PC-9 (cell line): ENCODE data around the gene TOM1L1. TPM values are rescaled to one million over a fixed set of nuclear protein-coding genes. Genes with fewer than 3 reads are reported as not detected.

Experiments used
- BruUV-seq: library from RNA; stranded (reverse); fragments of 400-500 nt; replicated peaks from 2 replicates; lab custom pipeline; 2021; lab: Mats Ljungman, UMichigan
- CTCF ChIA-PET: fragments of 300-600 bp; sonication (Branson Sonifier 250); formaldehyde crosslinking; loops from one replicate; lab custom pipeline; 2022; ENCODE audit warnings: antibody characterized with exemption; lab: Charles Lee
- POLR2A ChIA-PET: fragments of 300-600 bp; sonication (Branson Sonifier 250); formaldehyde crosslinking; loops from one replicate; lab custom pipeline; 2022; ENCODE audit warnings: antibody characterized with exemption; ENCODE audit not compliant: unreplicated experiment; lab: Charles Lee
- DNase-seq, 2 experiments: peaks; one replicate each; pipeline versions ENCODE4 v3.0.0 to v3.0.0-alpha.2; 2015 to 2022; ENCODE audit warnings: mixed read lengths in 1 of 2
- H2AFZ ChIP-seq: fragments of 200-600 bp; sonication (generic); 2 replicates; pipeline ENCODE4 v1.8.1; 2017; ENCODE audit warnings: antibody characterized with exemption
- H3F3A ChIP-seq: fragments of 200-600 bp; sonication (generic); 2 replicates; pipeline ENCODE4 v1.8.1; 2017; ENCODE audit warnings: antibody characterized with exemption, mild to moderate bottlenecking, low read depth; ENCODE audit not compliant: insufficient read depth
- H3K27ac ChIP-seq: fragments of 200-600 bp; sonication (generic); 2 replicates; pipeline ENCODE4 v1.6.1; 2016; ENCODE audit warnings: mixed run types
- H3K27me3 ChIP-seq: fragments of 200-600 bp; sonication (generic); 2 replicates; pipeline ENCODE4 v1.6.1; 2016; ENCODE audit warnings: low read depth, mixed run types; ENCODE audit not compliant: insufficient read depth
- H3K36me3 ChIP-seq: fragments of 200-600 bp; sonication (generic); 2 replicates; pipeline ENCODE4 v1.6.1; 2016; ENCODE audit warnings: low read depth, mixed run types
- H3K4me1 ChIP-seq: fragments of 200-600 bp; sonication (generic); replicated peaks from 2 replicates; pipeline ENCODE4 v1.6.1; 2016; ENCODE audit warnings: mixed run types; ENCODE audit not compliant: insufficient read depth
- H3K4me2 ChIP-seq: fragments of 200-600 bp; sonication (generic); 2 replicates; pipeline ENCODE4 v1.6.1; 2017; ENCODE audit warnings: mixed run types
- H3K4me3 ChIP-seq: fragments of 200-600 bp; sonication (generic); 2 replicates; pipeline ENCODE4 v1.6.1; 2016; ENCODE audit warnings: mixed run types
- H3K79me2 ChIP-seq: fragments of 200-600 bp; sonication (generic); 2 replicates; pipeline ENCODE4 v1.6.1; 2017; ENCODE audit warnings: low read depth, mixed run types
- H3K9me2 ChIP-seq: fragments of 200-600 bp; sonication (generic); 2 replicates; pipeline ENCODE4 v1.8.1; 2017; ENCODE audit warnings: mild to moderate bottlenecking; ENCODE audit not compliant: insufficient read depth
- H3K9me3 ChIP-seq: fragments of 200-600 bp; sonication (generic); 2 replicates; pipeline ENCODE4 v1.8.1; 2016; ENCODE audit warnings: low read depth; ENCODE audit not compliant: insufficient read depth
- H4K20me1 ChIP-seq: fragments of 200-600 bp; sonication (generic); 2 replicates; pipeline ENCODE4 v1.8.1; 2017; ENCODE audit not compliant: insufficient read depth
- EZH2 ChIP-seq: fragments of 200-600 bp; sonication (generic); IDR thresholded peaks from 2 replicates; pipeline ENCODE4 v1.8.0; 2017; ENCODE audit warnings: antibody characterized with exemption, low read depth
- intact Hi-C: fragments of 100-400 bp; cut with micrococcal nuclease; formaldehyde crosslinking; loops from one replicate; pipeline ENCODE4 v1.10.0; 2022; ENCODE audit not compliant: unreplicated experiment
- total RNA-seq: library from RNA; stranded (reverse); gene quantifications from 2 replicates; pipeline ENCODE4 v1.2.3, GENCODE V29; 2021
- TF ChIP-seq, protein P1 (sequence below): fragments of 200-600 bp; sonication (generic); conservative IDR thresholded peaks from 2 replicates; pipeline ENCODE4 v1.6.1; 2017; ENCODE audit warnings: mixed run types, antibody characterized with exemption, mild to moderate bottlenecking, moderate library complexity

TOM1L1 gene
- total RNA-seq, 1 experiment from 2014 or later: 46.8 TPM

DNA sequence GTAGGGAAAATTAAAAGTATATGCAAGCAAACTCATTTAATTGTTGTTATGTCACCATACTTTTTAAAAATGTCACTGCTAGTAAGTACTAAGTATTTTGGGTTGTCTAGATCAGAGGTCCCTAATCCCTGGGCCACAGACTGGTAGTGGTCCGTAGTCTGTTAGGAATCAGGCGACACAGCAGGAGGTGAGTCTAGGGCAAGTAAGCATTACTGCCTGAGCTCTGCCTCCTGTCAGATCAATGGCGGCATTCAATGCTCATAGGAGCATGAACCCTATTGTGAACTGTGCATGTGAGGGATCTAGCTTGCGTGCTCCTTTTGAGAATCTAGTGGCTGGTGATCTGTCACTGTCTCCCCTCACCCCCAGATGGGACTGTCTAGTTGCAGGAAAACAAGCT, 89.5 kb downstream of the TOM1L1 start:
- no peaks in the 10 kb centered on the region for H3K9me3 ChIP-seq
- H4K20me1 ChIP-seq: no peaks in the 10 kb centered on the region
- ChIA-PET POLR2A (no interaction called here), CTCF (no interaction called here)
- H3K27me3 ChIP-seq: no peaks in the 10 kb centered on the region
- H3K27ac ChIP-seq: no peak overlapping the region
- H2AFZ ChIP-seq: no peak overlapping the region
- no peak for TF ChIP-seq EZH2
- TF ChIP-seq, protein P1, sequence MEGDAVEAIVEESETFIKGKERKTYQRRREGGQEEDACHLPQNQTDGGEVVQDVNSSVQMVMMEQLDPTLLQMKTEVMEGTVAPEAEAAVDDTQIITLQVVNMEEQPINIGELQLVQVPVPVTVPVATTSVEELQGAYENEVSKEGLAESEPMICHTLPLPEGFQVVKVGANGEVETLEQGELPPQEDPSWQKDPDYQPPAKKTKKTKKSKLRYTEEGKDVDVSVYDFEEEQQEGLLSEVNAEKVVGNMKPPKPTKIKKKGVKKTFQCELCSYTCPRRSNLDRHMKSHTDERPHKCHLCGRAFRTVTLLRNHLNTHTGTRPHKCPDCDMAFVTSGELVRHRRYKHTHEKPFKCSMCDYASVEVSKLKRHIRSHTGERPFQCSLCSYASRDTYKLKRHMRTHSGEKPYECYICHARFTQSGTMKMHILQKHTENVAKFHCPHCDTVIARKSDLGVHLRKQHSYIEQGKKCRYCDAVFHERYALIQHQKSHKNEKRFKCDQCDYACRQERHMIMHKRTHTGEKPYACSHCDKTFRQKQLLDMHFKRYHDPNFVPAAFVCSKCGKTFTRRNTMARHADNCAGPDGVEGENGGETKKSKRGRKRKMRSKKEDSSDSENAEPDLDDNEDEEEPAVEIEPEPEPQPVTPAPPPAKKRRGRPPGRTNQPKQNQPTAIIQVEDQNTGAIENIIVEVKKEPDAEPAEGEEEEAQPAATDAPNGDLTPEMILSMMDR: no peak
- no peaks in the 10 kb centered on the region for H3F3A ChIP-seq
- no peaks in the 10 kb centered on the region for H3K36me3 ChIP-seq
- no TSS peak for BruUV-seq
- no peak overlapping the region for H3K4me3 ChIP-seq
- intact Hi-C loops: no loop called here
- no peaks in the 10 kb centered on the region for H3K4me1 ChIP-seq
- no peak for DNase-seq
- H3K4me2 ChIP-seq: no peak overlapping the region
- no peaks in the 10 kb centered on the region for H3K9me2 ChIP-seq
- no peaks in the 10 kb centered on the region for H3K79me2 ChIP-seq

DNA sequence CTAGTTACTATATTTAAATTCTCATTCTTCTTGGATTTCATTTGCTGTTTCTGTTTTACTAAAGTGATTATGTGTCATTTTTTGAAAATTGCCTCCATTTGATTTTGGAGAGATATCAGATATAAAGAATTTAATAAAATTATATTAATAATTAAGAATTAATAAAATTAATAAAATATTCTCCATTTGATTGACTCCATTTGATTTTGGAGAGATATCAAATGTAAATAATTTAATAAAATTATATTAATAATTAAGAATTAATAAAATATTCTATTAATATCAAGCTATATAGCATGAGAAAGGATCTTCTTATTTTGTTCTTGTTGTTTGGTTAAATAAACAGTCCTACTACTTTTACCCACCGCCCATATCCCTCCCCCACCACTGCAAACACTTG, 90.9 kb downstream of the TOM1L1 start:
- POLR2A ChIA-PET: no interaction called here
- H3K36me3 ChIP-seq: no peaks in the 10 kb centered on the region
- H3K79me2 ChIP-seq: no peaks in the 10 kb centered on the region
- no peak overlapping the region for H2AFZ ChIP-seq
- TF ChIP-seq, protein P1: no peak
- no peak for TF ChIP-seq EZH2
- no peak overlapping the region for H3K27ac ChIP-seq
- H3K9me3 ChIP-seq: no peaks in the 10 kb centered on the region
- intact Hi-C loops: no loop called here
- no peak overlapping the region for H3K4me3 ChIP-seq
- H3F3A ChIP-seq: no peaks in the 10 kb centered on the region
- no peak overlapping the region for H3K4me2 ChIP-seq
- H3K4me1 ChIP-seq: no peaks in the 10 kb centered on the region
- no TSS peak for BruUV-seq
- H3K27me3 ChIP-seq: no peaks in the 10 kb centered on the region
- CTCF ChIA-PET: no interaction called here
- no peaks in the 10 kb centered on the region for H4K20me1 ChIP-seq
- no peaks in the 10 kb centered on the region for H3K9me2 ChIP-seq
- no peak for DNase-seq

DNA sequence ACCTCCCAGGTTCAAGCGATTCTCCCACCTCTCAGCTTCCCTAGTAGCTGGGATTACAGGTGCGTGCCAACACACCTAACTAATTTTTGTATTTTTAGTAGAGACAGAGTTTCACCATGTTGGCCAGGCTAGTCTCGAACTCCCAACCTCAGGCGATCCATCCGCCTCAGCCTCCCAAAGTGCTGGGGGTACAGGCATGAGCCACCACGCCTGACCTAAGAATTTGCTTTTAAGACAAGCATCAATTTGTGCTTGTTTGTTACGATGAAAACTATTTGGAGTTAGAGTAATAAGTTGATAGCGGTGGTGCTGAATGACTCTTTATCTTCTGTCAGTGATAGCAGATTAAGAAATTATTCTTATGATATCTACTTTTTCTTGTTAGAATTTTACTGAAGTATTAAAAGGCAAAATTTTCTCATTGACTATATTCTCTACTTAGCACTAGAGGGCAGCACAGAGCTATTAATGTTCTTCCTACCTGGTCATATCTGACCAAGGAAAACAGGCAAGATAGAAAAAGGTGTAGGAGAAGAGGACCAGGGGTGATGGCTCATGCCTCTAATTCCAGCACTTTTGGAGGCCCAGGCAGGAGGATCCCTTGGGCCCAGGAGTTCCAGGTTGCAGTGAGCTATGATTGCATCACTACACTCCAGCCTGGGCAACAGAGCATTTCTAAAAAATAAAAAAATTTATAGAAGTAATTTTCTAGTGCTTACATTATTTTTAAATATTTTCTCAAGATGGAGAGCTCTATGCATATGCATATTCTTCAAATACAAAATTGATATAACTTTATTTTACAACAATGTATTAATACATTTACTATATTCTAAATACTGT, 92.4 kb downstream of the TOM1L1 start:
- H3K9me2 ChIP-seq: no peaks in the 10 kb centered on the region
- H3K4me1 ChIP-seq: no peaks in the 10 kb centered on the region
- no peaks in the 10 kb centered on the region for H3K27me3 ChIP-seq
- no peak overlapping the region for H2AFZ ChIP-seq
- TF ChIP-seq, protein P1: peak; percentile 86
- no peak for TF ChIP-seq EZH2
- no peaks in the 10 kb centered on the region for H3K36me3 ChIP-seq
- H3F3A ChIP-seq: no peaks in the 10 kb centered on the region
- no peak overlapping the region for H3K4me3 ChIP-seq
- H4K20me1 ChIP-seq: no peaks in the 10 kb centered on the region
- no peaks in the 10 kb centered on the region for H3K9me3 ChIP-seq
- BruUV-seq: no TSS peak
- no peaks in the 10 kb centered on the region for H3K79me2 ChIP-seq
- DNase-seq: peak; percentile 2 to 53
- intact Hi-C loops: loop anchor here (1.0 to 2.0 kb wide), 3 partner anchors 304 to 521 kb away; no protein-coding TSS in a partner anchor
- POLR2A ChIA-PET: interaction anchor here (0.5 kb wide), 1 partner anchor 91 kb away, joined by 3 read pairs; no protein-coding TSS in a partner anchor
- H3K27ac ChIP-seq: no peak overlapping the region
- CTCF ChIA-PET: interaction anchor here (1.1 to 2.0 kb wide), 3 partner anchors 355 to 364 kb away, joined by 3 to 4 read pairs (median 4); no protein-coding TSS in a partner anchor
- no peak overlapping the region for H3K4me2 ChIP-seq
